Mammary epithelial cell (primary cell): ENCODE results near the gene MOSMO.

Source experiments
- CTCF ChIP-seq, 2 donors: IDR thresholded peaks in 1 of 2; conservative IDR thresholded peaks in 1 of 2; 2 replicates each; pipeline ENCODE4 v1.5.1; 2011 to 2012; ENCODE audit warnings: inconsistent platforms in 2 of 2, low read length in 2 of 2, mild to moderate bottlenecking in 2 of 2, control low read depth in 1 of 2, low read depth in 1 of 2; ENCODE audit not compliant: insufficient read depth in 1 of 2; ENCODE audit errors: extremely low read depth in 1 of 2
- EZH2 ChIP-seq: IDR thresholded peaks from 2 replicates; pipeline ENCODE4 v1.6.1; 2012; ENCODE audit warnings: low read length, inconsistent platforms, borderline replicate concordance

- no peak for TF ChIP-seq CTCF (conservative IDR thresholded peaks at IDR 0.05 in 1 of 2, IDR thresholded peaks at IDR 0.05 in 1 of 2; ENCODE audit: extremely low read depth in 1 of 2, insufficient read depth in 1 of 2, low read depth in 1 of 2, low read length in 2 of 2)
- TF ChIP-seq EZH2: no peak
These were observed 22.4 kb upstream of the MOSMO start for GRCh38 chr16:21985524-21985923.
